IMR-90 (cell line): ENCODE data around the gene SERPINB3. TPM values are rescaled to one million over a fixed set of nuclear protein-coding genes. Genes with fewer than 3 reads are reported as not detected.

Experiments
- ATAC-seq: fragments of 200-7000 bp; cut with Tn5 transposase; 2 replicates; pipeline ENCODE4 v1.9.1; 2020; ENCODE audit warnings: low read depth, mild to moderate bottlenecking, moderate library complexity
- BruUV-seq: library from RNA; stranded (reverse); fragments of 400-500 nt; replicated peaks from 2 replicates; lab custom pipeline; 2021; lab: Mats Ljungman, UMichigan
- CTCF ChIA-PET: fragments of 300-600 bp; formaldehyde crosslinking; extraction: SDS; loops from one replicate; lab custom pipeline; 2021; ENCODE audit warnings: antibody characterized with exemption; lab: Yijun Ruan, JAX
- POLR2A ChIA-PET: fragments of 300-600 bp; sonication (Branson Sonifier 250); formaldehyde crosslinking; loops from one replicate; lab custom pipeline; 2022; ENCODE audit warnings: antibody characterized with exemption; ENCODE audit not compliant: unreplicated experiment; lab: Charles Lee
- DNase-seq: peaks from one replicate; pipeline ENCODE4 v3.0.0; 2013
- H2AFZ ChIP-seq: replicated peaks from 2 replicates; pipeline ENCODE3; 2013; ENCODE audit warnings: low read length, mild to moderate bottlenecking; ENCODE audit not compliant: poor library complexity
- H2AK5ac ChIP-seq: 2 replicates; pipeline ENCODE4 v1.6.1; 2013; ENCODE audit warnings: low read depth, low read length, inconsistent platforms
- H2AK9ac ChIP-seq: replicated peaks from 2 replicates; pipeline ENCODE3; 2013; ENCODE audit warnings: mild to moderate bottlenecking, low read depth, low read length, moderate library complexity; ENCODE audit not compliant: poor library complexity
- H2BK120ac ChIP-seq: 2 replicates; pipeline ENCODE4 v1.6.1; 2013; ENCODE audit warnings: low read depth, low read length, inconsistent platforms
- H2BK15ac ChIP-seq: 3 replicates; pipeline ENCODE4 v1.6.1; 2013; ENCODE audit warnings: low read depth, low read length, inconsistent platforms
- H2BK20ac ChIP-seq: 2 replicates; pipeline ENCODE4 v1.6.1; 2013; ENCODE audit warnings: low read depth, mild to moderate bottlenecking, inconsistent platforms, low read length, moderate library complexity
- H2BK5ac ChIP-seq: 2 replicates; pipeline ENCODE4 v1.6.1; 2013; ENCODE audit warnings: mild to moderate bottlenecking, low read depth, low read length, inconsistent platforms; ENCODE audit not compliant: poor library complexity, severe bottlenecking
- H3K14ac ChIP-seq: replicated peaks from 2 replicates; pipeline ENCODE4 v1.6.1; 2013; ENCODE audit warnings: low read depth, low read length, inconsistent platforms
- H3K18ac ChIP-seq: 2 replicates; pipeline ENCODE4 v1.6.1; 2013; ENCODE audit warnings: low read depth, low read length, control low read depth
- H3K23ac ChIP-seq: 2 replicates; pipeline ENCODE4 v1.6.1; 2013; ENCODE audit warnings: low read depth, low read length, inconsistent platforms
- H3K27ac ChIP-seq: 2 replicates; pipeline ENCODE4 v1.5.1; 2013; ENCODE audit warnings: mild to moderate bottlenecking, control low read depth, low read length; ENCODE audit not compliant: insufficient read depth
- H3K27me3 ChIP-seq: 2 replicates; pipeline ENCODE4 v1.6.1; 2013; ENCODE audit warnings: low read length; ENCODE audit not compliant: control insufficient read depth, insufficient read depth
- H3K36me3 ChIP-seq: 2 replicates; pipeline ENCODE4 v1.6.1; 2013; ENCODE audit warnings: low read length, mixed read lengths; ENCODE audit not compliant: control insufficient read depth, insufficient read depth
- H3K4ac ChIP-seq: 2 replicates; pipeline ENCODE4 v1.6.1; 2013; ENCODE audit warnings: low read depth, low read length, inconsistent platforms
- H3K4me1 ChIP-seq: 2 replicates; pipeline ENCODE4 v1.6.1; 2013; ENCODE audit warnings: low read length, mixed read lengths; ENCODE audit not compliant: control insufficient read depth, insufficient read depth
- H3K4me2 ChIP-seq: 2 replicates; pipeline ENCODE4 v1.6.1; 2013; ENCODE audit warnings: low read depth, mild to moderate bottlenecking, control low read depth, low read length, moderate library complexity
- H3K4me3 ChIP-seq: 2 replicates; pipeline ENCODE4 v1.5.1; 2013; ENCODE audit warnings: low read depth, mild to moderate bottlenecking, control low read depth, low read length, moderate library complexity; ENCODE audit not compliant: insufficient read depth
- H3K56ac ChIP-seq: 2 replicates; pipeline ENCODE4 v1.6.1; 2013; ENCODE audit warnings: low read length, inconsistent platforms; ENCODE audit not compliant: insufficient read depth; ENCODE audit errors: extremely low read depth
- H3K79me1 ChIP-seq, 2 experiments: 2 replicates each; pipeline ENCODE4 v1.6.1; 2013; ENCODE audit warnings: low read length in 2 of 2, inconsistent platforms in 1 of 2, low read depth in 1 of 2
- H3K9ac ChIP-seq: 2 replicates; pipeline ENCODE4 v1.6.1; 2013; ENCODE audit warnings: low read depth, low read length, control low read depth
- H3K9me1 ChIP-seq: 2 replicates; pipeline ENCODE4 v1.6.1; 2013; ENCODE audit warnings: low read length, inconsistent platforms; ENCODE audit not compliant: insufficient read depth
- H3K9me3 ChIP-seq: 2 replicates; pipeline ENCODE4 v1.6.1; 2013; ENCODE audit warnings: low read length; ENCODE audit not compliant: control insufficient read depth, insufficient read depth
- H4K20me1 ChIP-seq: 2 replicates; pipeline ENCODE4 v1.6.1; 2013; ENCODE audit warnings: low read length, inconsistent platforms; ENCODE audit not compliant: insufficient read depth
- H4K5ac ChIP-seq: 2 replicates; pipeline ENCODE4 v1.6.1; 2013; ENCODE audit warnings: mild to moderate bottlenecking, low read depth, low read length, control low read depth
- H4K8ac ChIP-seq, 2 experiments: 2 replicates each; pipeline ENCODE4 v1.6.1; 2013; ENCODE audit warnings: low read depth in 2 of 2, low read length in 2 of 2, control low read depth in 1 of 2, inconsistent platforms in 1 of 2
- H4K91ac ChIP-seq: 2 replicates; pipeline ENCODE4 v1.6.1; 2013; ENCODE audit warnings: low read depth, low read length, inconsistent platforms; ENCODE audit not compliant: insufficient read depth
- CEBPB ChIP-seq: IDR thresholded peaks from 2 replicates; pipeline ENCODE4 v1.6.1; 2012; ENCODE audit warnings: low read depth, low read length, improper control_type of control experiment
- MXI1 ChIP-seq: IDR thresholded peaks from 2 replicates; pipeline ENCODE4 v1.6.1; 2012; ENCODE audit warnings: low read depth, mild to moderate bottlenecking, low read length, moderate library complexity, borderline replicate concordance
- NFE2L2 ChIP-seq: fragments of 150-350 bp; IDR thresholded peaks from 2 replicates; pipeline ENCODE4 v1.6.1; 2016; ENCODE audit warnings: low read depth, mild to moderate bottlenecking, low read length
- RFX5 ChIP-seq: IDR thresholded peaks from 2 replicates; pipeline ENCODE4 v1.8.0; 2012; ENCODE audit warnings: low read depth, mild to moderate bottlenecking, low read length, moderate library complexity
- WGBS, 2 experiments: methylation state at CpG; one replicate each; pipeline versions ENCODE4 v1.1.5 to v1.1.7; 2013; ENCODE audit warnings: missing lambda C conversion rate in 2 of 2; ENCODE audit not compliant: insufficient read length in 1 of 2; ENCODE audit errors: extremely low coverage in 2 of 2; 5-methylcytosine and 5-hydroxymethylcytosine counted together
- dilution Hi-C: fragments of 300-500 bp; cut with HindIII; formaldehyde crosslinking; loops from one replicate; pipeline ENCODE4 v1.14.3; 2018; ENCODE audit warnings: low sequenced_read_pairs; ENCODE audit not compliant: unreplicated experiment
- in situ Hi-C: fragments of 300-500 bp; cut with MboI; formaldehyde crosslinking; loops from 3 replicates; pipeline ENCODE4 v1.14.3; 2019; ENCODE audit warnings: low sequenced_read_pairs, inconsistent platforms, mixed read lengths
- intact Hi-C: fragments of 100-400 bp; cut with micrococcal nuclease; formaldehyde crosslinking; loops from 2 replicates; pipeline ENCODE4 v1.10.0; 2022
- polyA plus RNA-seq, 3 experiments: library from polyadenylated mRNA; depleted of rRNA; stranded (reverse); fragments of >200 nt; gene quantifications; 2 replicates each; pipeline ENCODE4 v1.2.3, GENCODE V29; 2012; ENCODE audit warnings: low replicate concordance in 1 of 3
- total RNA-seq: library from RNA; depleted of rRNA; stranded (reverse); fragments of >200 nt; gene quantifications from 2 replicates; pipeline ENCODE4 v1.2.3, GENCODE V29; 2012
- TF ChIP-seq, protein P1 (sequence below): fragments of 150-350 bp; IDR thresholded peaks from 2 replicates; pipeline ENCODE4 v1.6.1; 2017; ENCODE audit warnings: mild to moderate bottlenecking, antibody characterized with exemption, low read length, low read depth
- TF ChIP-seq, protein P2 (sequence below): fragments of 150-350 bp; IDR thresholded peaks from 2 replicates; pipeline ENCODE4 v1.6.1; 2016; ENCODE audit warnings: low read depth, mild to moderate bottlenecking, low read length, moderate library complexity, borderline replicate concordance

Gene SERPINB3
- total and polyA plus RNA-seq, 2 of the 4 experiments (the other 2 are of a cell fraction) = not detected

DNA sequence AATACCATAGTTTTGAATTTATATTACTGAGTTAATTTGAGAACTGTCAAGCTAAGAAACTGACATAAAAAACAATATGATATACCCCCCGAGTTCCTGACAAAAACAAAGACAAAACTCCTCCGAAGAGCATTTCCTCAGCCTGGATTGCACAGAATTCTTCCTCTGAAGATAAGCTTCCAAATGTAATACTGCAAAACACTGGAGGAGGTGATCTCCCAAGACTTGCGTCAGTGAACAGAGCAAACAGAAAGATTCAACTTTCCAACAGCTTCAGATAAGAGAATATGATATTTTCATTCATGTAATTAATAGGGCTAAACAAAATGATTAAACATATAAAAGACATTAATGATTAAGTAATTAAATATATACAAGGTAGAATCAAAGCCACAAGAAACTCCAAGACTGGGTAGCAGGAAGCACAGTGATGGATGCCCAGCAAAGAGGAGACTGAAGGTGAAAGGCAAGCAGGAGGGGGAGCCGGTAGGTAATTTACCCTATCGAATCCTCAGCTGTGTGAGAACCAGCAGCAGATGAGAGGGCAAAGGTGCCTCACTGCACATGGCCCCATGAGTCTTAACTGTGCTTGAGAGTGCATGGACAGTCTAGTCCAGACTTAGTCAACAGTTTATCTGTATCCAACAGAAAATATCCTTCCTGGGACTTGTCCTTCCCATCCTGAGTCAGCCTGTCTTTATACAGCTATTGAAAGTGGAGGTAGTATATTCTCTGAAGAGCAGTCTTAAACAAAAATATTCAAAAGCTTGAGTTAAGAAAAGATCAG lies 18.3 kb upstream of the SERPINB3 start:
- Histone ChIP-seq H3K79me1 (no peaks in the 10 kb centered on the region), H3K9me3 (no peaks in the 10 kb centered on the region), H3K27ac (no peak overlapping the region), H3K14ac (no peak overlapping the region), H3K4me3 (no peak overlapping the region), H3K27me3 (no peaks in the 10 kb centered on the region), H2BK15ac (no peak overlapping the region), H2AFZ (no peak overlapping the region), H3K4me1 (no peaks in the 10 kb centered on the region; the same call in 1 of the 2 replicates), H4K20me1 (no peaks in the 10 kb centered on the region), H3K4ac (no peak overlapping the region), H3K56ac (no peak overlapping the region), H3K9me1 (no peaks in the 10 kb centered on the region; the same call in 1 of the 2 replicates), H3K18ac (no peak overlapping the region), H4K5ac (no peak overlapping the region), H2BK120ac (no peak overlapping the region), H4K8ac (no peak overlapping the region), H3K4me2 (no peak overlapping the region), H2AK5ac (no peak overlapping the region), H3K9ac (no peak overlapping the region), H2AK9ac (no peak overlapping the region), H2BK5ac (no peak overlapping the region), H3K36me3 (no peaks in the 10 kb centered on the region), H4K91ac (no peak overlapping the region), H2BK20ac (no peak overlapping the region), H3K23ac (no peak overlapping the region)
- intact Hi-C loops = no loop called here
- DNase-seq (no peak), ATAC-seq (no peak)
- dilution Hi-C loops = no loop called here
- in situ Hi-C loops = no loop called here
- ChIA-PET POLR2A (no interaction called here), CTCF (no interaction called here)
- no TSS peak for BruUV-seq
- WGBS, 2 experiments = 50% methylated on average over 1 of the region's 5 CpGs; no CpG with 5 or more reads in 1 of the 2 experiments
- TF ChIP-seq, protein P1, sequence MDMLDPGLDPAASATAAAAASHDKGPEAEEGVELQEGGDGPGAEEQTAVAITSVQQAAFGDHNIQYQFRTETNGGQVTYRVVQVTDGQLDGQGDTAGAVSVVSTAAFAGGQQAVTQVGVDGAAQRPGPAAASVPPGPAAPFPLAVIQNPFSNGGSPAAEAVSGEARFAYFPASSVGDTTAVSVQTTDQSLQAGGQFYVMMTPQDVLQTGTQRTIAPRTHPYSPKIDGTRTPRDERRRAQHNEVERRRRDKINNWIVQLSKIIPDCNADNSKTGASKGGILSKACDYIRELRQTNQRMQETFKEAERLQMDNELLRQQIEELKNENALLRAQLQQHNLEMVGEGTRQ = no peak
- TF ChIP-seq NFE2L2 (no peak), RFX5 (no peak), MXI1 (no peak), CEBPB (no peak)
- TF ChIP-seq, protein P2, sequence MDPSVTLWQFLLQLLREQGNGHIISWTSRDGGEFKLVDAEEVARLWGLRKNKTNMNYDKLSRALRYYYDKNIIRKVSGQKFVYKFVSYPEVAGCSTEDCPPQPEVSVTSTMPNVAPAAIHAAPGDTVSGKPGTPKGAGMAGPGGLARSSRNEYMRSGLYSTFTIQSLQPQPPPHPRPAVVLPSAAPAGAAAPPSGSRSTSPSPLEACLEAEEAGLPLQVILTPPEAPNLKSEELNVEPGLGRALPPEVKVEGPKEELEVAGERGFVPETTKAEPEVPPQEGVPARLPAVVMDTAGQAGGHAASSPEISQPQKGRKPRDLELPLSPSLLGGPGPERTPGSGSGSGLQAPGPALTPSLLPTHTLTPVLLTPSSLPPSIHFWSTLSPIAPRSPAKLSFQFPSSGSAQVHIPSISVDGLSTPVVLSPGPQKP = no peak
